Measurements from ENCODE around the gene APPL1.

DNA sequence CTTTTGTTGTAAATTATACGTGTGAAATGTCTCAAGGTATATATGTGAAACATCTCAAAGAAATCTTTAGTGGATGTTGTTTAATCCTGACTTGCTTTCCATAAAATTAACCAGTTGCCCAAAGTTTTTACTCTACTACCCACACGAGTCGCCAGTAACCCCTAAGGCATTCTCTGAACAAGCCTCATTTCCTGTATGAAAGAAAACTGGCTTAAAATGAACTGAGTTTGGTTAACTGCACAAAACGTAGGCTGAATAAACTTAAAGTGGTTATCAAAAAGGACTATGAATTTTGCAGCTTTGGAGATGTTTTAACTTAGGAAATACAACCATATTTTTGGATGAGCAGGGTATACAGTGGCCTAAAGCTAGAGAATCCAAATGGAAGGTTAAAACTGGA lies 2.7 kb upstream of the APPL1 start:
- TF ChIP-seq, protein P1, sequence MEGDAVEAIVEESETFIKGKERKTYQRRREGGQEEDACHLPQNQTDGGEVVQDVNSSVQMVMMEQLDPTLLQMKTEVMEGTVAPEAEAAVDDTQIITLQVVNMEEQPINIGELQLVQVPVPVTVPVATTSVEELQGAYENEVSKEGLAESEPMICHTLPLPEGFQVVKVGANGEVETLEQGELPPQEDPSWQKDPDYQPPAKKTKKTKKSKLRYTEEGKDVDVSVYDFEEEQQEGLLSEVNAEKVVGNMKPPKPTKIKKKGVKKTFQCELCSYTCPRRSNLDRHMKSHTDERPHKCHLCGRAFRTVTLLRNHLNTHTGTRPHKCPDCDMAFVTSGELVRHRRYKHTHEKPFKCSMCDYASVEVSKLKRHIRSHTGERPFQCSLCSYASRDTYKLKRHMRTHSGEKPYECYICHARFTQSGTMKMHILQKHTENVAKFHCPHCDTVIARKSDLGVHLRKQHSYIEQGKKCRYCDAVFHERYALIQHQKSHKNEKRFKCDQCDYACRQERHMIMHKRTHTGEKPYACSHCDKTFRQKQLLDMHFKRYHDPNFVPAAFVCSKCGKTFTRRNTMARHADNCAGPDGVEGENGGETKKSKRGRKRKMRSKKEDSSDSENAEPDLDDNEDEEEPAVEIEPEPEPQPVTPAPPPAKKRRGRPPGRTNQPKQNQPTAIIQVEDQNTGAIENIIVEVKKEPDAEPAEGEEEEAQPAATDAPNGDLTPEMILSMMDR (conservative IDR thresholded peaks at IDR 0.05; ENCODE audit: low read depth, low read length), result no peak
- TF ChIP-seq POLR2A (IDR thresholded peaks at IDR 0.05; ENCODE audit: low read depth, low read length), result no peak
- TF ChIP-seq CHD1 (IDR thresholded peaks at IDR 0.05; ENCODE audit: low read depth, low read length), result no peak

Data from IMR-90 (cell line).